CD14-positive monocyte (primary cell): ENCODE results near the gene POLRMT. TPM values are rescaled to one million over a fixed set of nuclear protein-coding genes. Genes with fewer than 3 reads are reported as not detected.

Experiments used
- DNase-seq, 3 donors: peaks; one replicate each; pipeline ENCODE4 v3.0.0-alpha.2; 2011 to 2022
- H2AFZ ChIP-seq: 2 replicates; pipeline ENCODE4 v1.6.0; 2012; ENCODE audit warnings: mild to moderate bottlenecking, low read depth, low read length, inconsistent platforms; ENCODE audit not compliant: insufficient read depth, poor library complexity, severe bottlenecking
- H3K27ac ChIP-seq, 2 donors: 1 replicate in 1 of 2; 2 replicates in 1 of 2; pipeline ENCODE4 v1.5.1; 2012 to 2013; ENCODE audit warnings: low read length in 2 of 2, control low read depth in 1 of 2, inconsistent platforms in 1 of 2, low read depth in 1 of 2, mild to moderate bottlenecking in 1 of 2
- H3K27me3 ChIP-seq, 2 donors: one replicate each; pipeline versions ENCODE4 v1.6.0 to v1.6.1; 2011 to 2013; ENCODE audit warnings: low read length in 2 of 2; ENCODE audit not compliant: control insufficient read depth in 2 of 2, insufficient read depth in 2 of 2
- H3K36me3 ChIP-seq, 2 donors: replicated peaks in 1 of 2; 1 replicate in 1 of 2; 2 replicates in 1 of 2; pipeline versions ENCODE4 v1.5.1 to v1.6.1; 2012 to 2013; ENCODE audit warnings: low read length in 2 of 2, control low read depth in 1 of 2, inconsistent platforms in 1 of 2, mild to moderate bottlenecking in 1 of 2; ENCODE audit not compliant: insufficient read depth in 2 of 2, control insufficient read depth in 1 of 2
- H3K4me1 ChIP-seq, 2 donors: 1 replicate in 1 of 2; 2 replicates in 1 of 2; pipeline versions ENCODE4 v1.5.1 to v1.6.1; 2012 to 2013; ENCODE audit warnings: low read length in 2 of 2, control low read depth in 1 of 2, inconsistent platforms in 1 of 2, mild to moderate bottlenecking in 1 of 2, moderate library complexity in 1 of 2; ENCODE audit not compliant: insufficient read depth in 2 of 2, control insufficient read depth in 1 of 2
- H3K4me2 ChIP-seq: replicated peaks from 2 replicates; pipeline ENCODE3; 2012; ENCODE audit warnings: low read length, moderate library complexity, mild to moderate bottlenecking; ENCODE audit not compliant: poor library complexity, severe bottlenecking; ENCODE audit errors: extremely low read depth
- H3K4me3 ChIP-seq, 3 experiments: fragments of 200-600 bp in 1 of 3; sonication (generic) in 1 of 3; replicated peaks in 1 of 3; 1 replicate in 2 of 3; 2 replicates in 1 of 3; pipeline ENCODE4 v1.5.1; 2011 to 2013; ENCODE audit warnings: low read length in 3 of 3, mild to moderate bottlenecking in 3 of 3, control low read depth in 2 of 3, low read depth in 2 of 3, inconsistent platforms in 1 of 3, moderate library complexity in 1 of 3
- H3K79me2 ChIP-seq: 2 replicates; pipeline ENCODE4 v1.6.0; 2012; ENCODE audit warnings: mild to moderate bottlenecking, control low read depth, inconsistent platforms, low read length, moderate library complexity; ENCODE audit not compliant: insufficient read depth
- H3K9ac ChIP-seq: 2 replicates; pipeline ENCODE4 v1.6.0; 2017; ENCODE audit warnings: low read length, mild to moderate bottlenecking; ENCODE audit not compliant: insufficient read depth, poor library complexity, severe bottlenecking
- H3K9me3 ChIP-seq, 2 donors: replicated peaks in 1 of 2; 1 replicate in 1 of 2; 2 replicates in 1 of 2; pipeline versions ENCODE4 v1.5.1 to v1.6.1; 2012 to 2013; ENCODE audit warnings: low read length in 2 of 2, control low read depth in 1 of 2; ENCODE audit not compliant: control insufficient read depth in 1 of 2, insufficient read depth in 1 of 2
- H4K20me1 ChIP-seq: 2 replicates; pipeline ENCODE4 v1.6.0; 2012; ENCODE audit warnings: mild to moderate bottlenecking, low read length, control low read depth, moderate library complexity; ENCODE audit not compliant: insufficient read depth
- H3K27ac Mint-ChIP-seq, 7 donors: one replicate each; pipeline ENCODE4 v1.8.0; 2020; ENCODE audit warnings: mild to moderate bottlenecking in 7 of 7, mixed read lengths in 7 of 7, moderate library complexity in 6 of 7, inconsistent platforms in 2 of 7
- H3K27me3 Mint-ChIP-seq, 3 donors: one replicate each; pipeline ENCODE4 v1.8.0; 2021 to 2022; ENCODE audit warnings: low read depth in 3 of 3, mild to moderate bottlenecking in 3 of 3, mixed read lengths in 3 of 3, moderate library complexity in 3 of 3, inconsistent platforms in 1 of 3
- H3K36me3 Mint-ChIP-seq, 2 donors: one replicate each; pipeline ENCODE4 v1.8.0; 2020; ENCODE audit warnings: mixed read lengths in 2 of 2, inconsistent platforms in 1 of 2, mild to moderate bottlenecking in 1 of 2
- H3K4me1 Mint-ChIP-seq: one replicate; pipeline ENCODE4 v1.8.0; 2020; ENCODE audit warnings: mild to moderate bottlenecking, mixed read lengths
- H3K4me3 Mint-ChIP-seq, 2 donors: one replicate each; pipeline ENCODE4 v1.8.0; 2020; ENCODE audit warnings: mild to moderate bottlenecking in 2 of 2, mixed read lengths in 2 of 2, moderate library complexity in 1 of 2
- H3K9me3 Mint-ChIP-seq, 7 donors: one replicate each; pipeline ENCODE4 v1.8.0; 2020 to 2022; ENCODE audit warnings: mixed read lengths in 7 of 7, mild to moderate bottlenecking in 6 of 7, moderate library complexity in 6 of 7, inconsistent platforms in 2 of 7
- CTCF ChIP-seq: fragments of 200-600 bp; IDR thresholded peaks from one replicate; pipeline ENCODE4 v1.8.0; 2022; ENCODE audit warnings: antibody characterized with exemption, mild to moderate bottlenecking
- WGBS: methylation state at CpG from one replicate; pipeline ENCODE4 v1.1.5; 2013; ENCODE audit warnings: missing lambda C conversion rate; ENCODE audit not compliant: insufficient coverage; 5-methylcytosine and 5-hydroxymethylcytosine counted together
- intact Hi-C, 2 donors: fragments of 100-400 bp; cut with micrococcal nuclease; formaldehyde crosslinking; loops; one replicate each; pipeline versions ENCODE4 v1.15.0 to v1.15.1; 2023
- polyA plus RNA-seq, 3 donors: library from polyadenylated mRNA; depleted of rRNA in 1 of 3; unstranded in 2 of 3; stranded (reverse) in 1 of 3; fragments of 300-500 nt in 2 of 3; fragments of >200 nt in 1 of 3; fragmentation: Illumina TruSeq in 2 of 3; gene quantifications; 1 replicate in 2 of 3; 2 replicates in 1 of 3; pipeline ENCODE4 v1.2.3, GENCODE V29; 2012 to 2021

POLRMT gene
- polyA plus RNA-seq, 3 donors, result 16.2 to 40.5 (median 17.6) TPM

DNA sequence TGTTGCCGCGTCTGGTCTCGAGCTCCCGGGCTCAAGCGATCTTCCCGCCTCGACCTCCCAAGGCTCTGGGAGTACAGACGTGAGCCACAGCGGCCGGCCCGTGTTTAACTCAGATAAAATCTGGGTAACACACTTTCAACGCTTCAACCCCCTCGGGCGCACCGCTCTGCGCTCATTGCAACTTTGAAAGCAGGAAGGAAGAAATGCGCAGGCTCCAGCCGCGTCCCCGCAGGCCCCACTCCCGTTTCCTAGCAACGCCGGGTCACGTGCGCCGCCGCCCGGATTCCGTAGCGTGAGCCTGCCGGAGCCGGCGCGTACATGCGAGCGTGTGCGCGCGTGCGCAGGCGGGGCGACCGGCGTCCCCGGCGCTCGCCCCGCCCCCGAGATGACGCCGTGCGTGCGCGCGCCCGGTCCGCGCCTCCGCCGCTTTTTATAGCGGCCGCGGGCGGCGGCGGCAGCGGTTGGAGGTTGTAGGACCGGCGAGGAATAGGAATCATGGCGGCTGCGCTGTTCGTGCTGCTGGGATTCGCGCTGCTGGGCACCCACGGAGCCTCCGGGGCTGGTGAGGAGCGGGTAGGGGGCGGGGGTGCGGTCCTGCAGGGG, 61.1 kb downstream of the POLRMT start, which contains the start of gene BSG:
Gene BSG (plus strand): TSS at position 457 of the 603 bp plus-strand sequence. CDS start 39 bp downstream, at position 496.
- Mint-ChIP-seq H3K4me3 (peak within 1 kb of the TSS; percentile 89 to 97), H3K27ac (peak within 1 kb of the TSS; percentile 92 to 99 (median 98)), H3K36me3 (peaks cover 0 to 14% of the 10 kb centered on the region in 2 donors), H3K27me3 (peaks cover 0 to 2% (median 0%) of the 10 kb centered on the region in 3 donors), H3K4me1 (peaks cover 62% of the 10 kb centered on the region), H3K9me3 (peaks cover 0 to 7% (median 0%) of the 10 kb centered on the region in 7 donors)
- WGBS, result under 1% methylated on average over 78 of the region's 79 CpGs
- TF ChIP-seq CTCF, result no peak
- no peaks in the 10 kb centered on the region for H3K36me3 ChIP-seq
- peaks cover 46% of the 10 kb centered on the region for H4K20me1 ChIP-seq
- H3K27ac ChIP-seq, result peak within 1 kb of the TSS; percentile 75 to 84
- H3K4me1 ChIP-seq, result peaks cover 53 to 66% of the 10 kb centered on the region in 2 donors
- no peaks in the 10 kb centered on the region for H3K9me3 ChIP-seq
- peak within 1 kb of the TSS; percentile 82 to 95 (median 90) for H3K4me3 ChIP-seq
- intact Hi-C loops, result loop anchor here (5.0 kb wide), 3 partner anchors 40 to 90 kb away; partner anchors contain the start of genes CDC34 (in 1 of the 2), FGF22 (in 1 of the 2) and RNF126 (in 1 of the 2)
- H3K27me3 ChIP-seq, result no peaks in the 10 kb centered on the region
- peak within 1 kb of the TSS; percentile 88 for H3K9ac ChIP-seq
- H3K79me2 ChIP-seq, result peaks cover 66% of the 10 kb centered on the region
- peak within 1 kb of the TSS; percentile 85 for H2AFZ ChIP-seq
- DNase-seq, result peak; percentile 97 to 98 (median 98)
- H3K4me2 ChIP-seq, result peak within 1 kb of the TSS; percentile 84

- no peak for TF ChIP-seq CTCF
- H3K4me3 Mint-ChIP-seq, result peak overlapping the region; percentile 86 to 97
- H3K36me3 Mint-ChIP-seq, result peaks cover 0 to 16% of the 10 kb centered on the region in 2 donors
- H3K27me3 Mint-ChIP-seq, result peaks cover 0 to 2% (median 0%) of the 10 kb centered on the region in 3 donors
- Histone ChIP-seq H4K20me1 (peaks cover 40% of the 10 kb centered on the region), H3K27ac (peak overlapping the region; percentile 75 to 84), H3K4me1 (peaks cover 60 to 72% of the 10 kb centered on the region in 2 donors), H3K9me3 (no peaks in the 10 kb centered on the region), H3K79me2 (peaks cover 65% of the 10 kb centered on the region), H3K4me2 (peak overlapping the region; percentile 84), H3K27me3 (no peaks in the 10 kb centered on the region), H3K4me3 (peak overlapping the region; percentile 48 to 90 (median 52)), H3K9ac (peak overlapping the region; percentile 65), H3K36me3 (no peaks in the 10 kb centered on the region), H2AFZ (peak overlapping the region; percentile 83)
- 0% methylated on average over 10 of the region's 14 CpGs for WGBS
- peak overlapping the region; percentile 92 to 99 (median 98) for H3K27ac Mint-ChIP-seq
- intact Hi-C loops, result loop anchor here (2.0 to 5.0 kb wide), 5 partner anchors 15 to 91 kb away; partner anchors contain the start of genes CDC34 (in 1 of the 2), FGF22 (in 1 of the 2) and RNF126 (in 1 of the 2)
- peaks cover 67% of the 10 kb centered on the region for H3K4me1 Mint-ChIP-seq
- H3K9me3 Mint-ChIP-seq, result peaks cover 0 to 7% (median 0%) of the 10 kb centered on the region in 7 donors
- DNase-seq, result peak in 2 of 3 donors; percentile 33 to 40
Measured at GRCh38 chr19:571566-571974, 61.8 kb downstream of the POLRMT start.
